ENCODE measurements around the gene MYH13.

Gene MYH13

DNA sequence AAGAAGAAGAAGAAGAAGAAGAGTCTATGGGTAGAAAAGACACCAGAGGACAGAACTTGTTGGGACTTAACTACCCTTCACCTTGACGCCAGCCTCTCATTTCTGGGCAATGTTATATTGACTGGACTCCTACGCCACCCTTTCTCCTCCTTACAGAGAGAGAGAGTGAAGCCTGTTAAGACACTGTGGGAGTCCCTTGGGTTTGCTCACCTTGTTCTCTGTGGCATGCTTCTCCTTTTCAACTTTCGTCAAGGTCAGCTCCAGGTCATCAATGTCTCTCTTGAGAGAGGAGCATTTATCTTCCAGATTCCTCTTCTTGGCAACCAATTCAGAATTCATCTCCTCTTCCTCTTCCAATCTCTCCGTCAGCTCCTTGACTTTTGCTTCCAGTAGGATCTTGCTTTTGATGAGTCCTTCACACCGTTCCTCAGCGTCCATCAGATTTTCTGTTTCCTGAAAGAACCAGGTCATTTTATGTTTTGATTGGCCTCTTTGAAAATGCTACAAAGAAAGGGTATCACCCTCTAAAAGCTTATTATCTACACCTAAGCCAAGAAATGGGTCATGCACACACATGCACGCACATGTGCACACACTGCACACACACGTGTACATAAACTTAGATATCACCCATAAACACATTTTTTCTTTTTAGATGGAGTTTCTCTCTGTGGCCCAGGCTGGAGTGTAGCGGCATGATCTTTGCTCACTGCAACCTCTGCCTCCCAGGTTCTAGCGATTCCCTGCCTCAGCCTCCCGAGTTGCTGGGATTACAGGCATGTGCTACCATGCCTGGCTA is 48.8 kb downstream of the MYH13 start:
- TF ChIP-seq, protein P1, sequence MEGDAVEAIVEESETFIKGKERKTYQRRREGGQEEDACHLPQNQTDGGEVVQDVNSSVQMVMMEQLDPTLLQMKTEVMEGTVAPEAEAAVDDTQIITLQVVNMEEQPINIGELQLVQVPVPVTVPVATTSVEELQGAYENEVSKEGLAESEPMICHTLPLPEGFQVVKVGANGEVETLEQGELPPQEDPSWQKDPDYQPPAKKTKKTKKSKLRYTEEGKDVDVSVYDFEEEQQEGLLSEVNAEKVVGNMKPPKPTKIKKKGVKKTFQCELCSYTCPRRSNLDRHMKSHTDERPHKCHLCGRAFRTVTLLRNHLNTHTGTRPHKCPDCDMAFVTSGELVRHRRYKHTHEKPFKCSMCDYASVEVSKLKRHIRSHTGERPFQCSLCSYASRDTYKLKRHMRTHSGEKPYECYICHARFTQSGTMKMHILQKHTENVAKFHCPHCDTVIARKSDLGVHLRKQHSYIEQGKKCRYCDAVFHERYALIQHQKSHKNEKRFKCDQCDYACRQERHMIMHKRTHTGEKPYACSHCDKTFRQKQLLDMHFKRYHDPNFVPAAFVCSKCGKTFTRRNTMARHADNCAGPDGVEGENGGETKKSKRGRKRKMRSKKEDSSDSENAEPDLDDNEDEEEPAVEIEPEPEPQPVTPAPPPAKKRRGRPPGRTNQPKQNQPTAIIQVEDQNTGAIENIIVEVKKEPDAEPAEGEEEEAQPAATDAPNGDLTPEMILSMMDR (IDR thresholded peaks at IDR 0.05; ENCODE audit: control insufficient read depth, extremely low read depth, insufficient read depth): no peak
- no peak overlapping the region for H3K4me3 ChIP-seq (ENCODE audit: low read depth, low read length)
- no peak for DNase-seq (ENCODE audit: low read depth)

DNA sequence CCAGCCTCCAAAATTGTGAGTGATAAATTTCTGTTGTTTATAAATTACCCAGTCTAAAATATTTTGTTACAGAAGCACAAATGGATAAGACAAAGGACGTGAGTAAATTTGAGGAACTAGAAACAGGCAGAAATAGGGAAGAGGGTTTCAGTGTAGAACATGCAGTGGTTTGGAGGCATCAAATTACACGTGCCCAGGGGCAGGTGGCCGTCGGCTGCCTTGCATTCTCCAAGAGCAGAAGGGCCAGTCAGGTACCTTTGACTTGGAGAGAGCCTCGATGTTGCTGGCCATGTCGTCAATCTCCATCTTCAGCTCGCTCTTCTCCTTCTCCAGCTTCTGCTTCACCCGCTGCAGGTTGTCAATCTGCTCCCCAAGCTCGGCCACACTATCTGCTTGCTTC is 54.3 kb downstream of the MYH13 start:
- TF ChIP-seq, protein P1 (IDR thresholded peaks at IDR 0.05; ENCODE audit: control insufficient read depth, extremely low read depth, insufficient read depth): no peak
- no peak for DNase-seq (ENCODE audit: low read depth)
- no peak overlapping the region for H3K4me3 ChIP-seq (ENCODE audit: low read depth, low read length)

DNA sequence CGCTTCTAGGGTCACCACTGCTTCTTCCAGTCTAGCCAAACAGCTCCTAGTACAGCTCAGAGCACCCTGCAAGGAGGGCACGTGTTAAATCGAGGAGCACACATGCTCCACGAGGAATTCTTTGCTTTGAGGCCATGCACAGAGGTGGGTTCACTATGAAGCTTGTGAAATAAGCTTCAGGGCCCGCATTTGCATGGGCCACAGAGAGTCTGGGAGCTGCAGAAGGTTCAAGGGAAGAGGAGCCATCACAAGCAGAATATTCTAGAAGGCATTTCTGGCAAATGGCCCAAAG is 55.3 kb downstream of the MYH13 start:
- TF ChIP-seq, protein P1 (IDR thresholded peaks at IDR 0.05; ENCODE audit: control insufficient read depth, extremely low read depth, insufficient read depth): no peak
- DNase-seq (ENCODE audit: low read depth): no peak
- no peak overlapping the region for H3K4me3 ChIP-seq (ENCODE audit: low read depth, low read length)

DNA sequence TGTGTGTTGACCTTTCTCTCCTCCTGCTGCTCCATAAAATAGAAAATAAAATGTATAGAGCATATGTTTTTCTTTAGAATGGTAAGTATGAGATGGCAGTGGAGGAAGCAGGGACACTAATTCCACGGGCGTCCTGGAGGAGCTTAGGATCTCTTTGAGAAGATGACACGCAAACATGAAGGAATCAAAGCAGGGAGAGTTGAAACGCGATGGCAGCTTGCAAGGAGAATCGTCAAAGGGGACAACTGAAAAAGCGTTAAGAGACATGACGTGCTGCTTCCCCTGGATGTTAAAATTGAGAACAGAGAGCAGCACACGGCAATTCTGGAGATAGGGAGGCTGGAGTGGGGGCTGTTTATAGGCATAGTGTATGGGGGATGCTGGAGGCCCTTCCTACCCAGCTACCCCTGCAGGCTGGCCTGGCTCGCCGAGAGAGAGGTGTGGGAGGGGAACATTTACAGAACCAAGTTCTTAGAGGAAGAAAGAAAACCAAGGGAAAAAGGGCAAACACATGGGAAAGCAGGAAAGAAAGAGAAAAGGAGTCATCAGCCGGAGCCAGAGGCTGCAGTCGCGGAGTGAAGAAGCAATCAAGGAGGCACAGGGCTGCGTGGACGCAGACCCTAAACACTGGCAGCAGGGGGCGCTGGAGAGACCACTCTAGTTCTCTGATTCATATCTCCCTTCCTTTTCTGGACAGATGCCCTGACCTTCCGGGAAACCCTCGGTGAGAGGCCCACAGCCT is 55.8 kb downstream of the MYH13 start:
- TF ChIP-seq, protein P1 (IDR thresholded peaks at IDR 0.05; ENCODE audit: control insufficient read depth, extremely low read depth, insufficient read depth): peak; percentile 72
- peak; percentile 27 for DNase-seq (ENCODE audit: low read depth)
- H3K4me3 ChIP-seq (ENCODE audit: low read depth, low read length): no peak overlapping the region

DNA sequence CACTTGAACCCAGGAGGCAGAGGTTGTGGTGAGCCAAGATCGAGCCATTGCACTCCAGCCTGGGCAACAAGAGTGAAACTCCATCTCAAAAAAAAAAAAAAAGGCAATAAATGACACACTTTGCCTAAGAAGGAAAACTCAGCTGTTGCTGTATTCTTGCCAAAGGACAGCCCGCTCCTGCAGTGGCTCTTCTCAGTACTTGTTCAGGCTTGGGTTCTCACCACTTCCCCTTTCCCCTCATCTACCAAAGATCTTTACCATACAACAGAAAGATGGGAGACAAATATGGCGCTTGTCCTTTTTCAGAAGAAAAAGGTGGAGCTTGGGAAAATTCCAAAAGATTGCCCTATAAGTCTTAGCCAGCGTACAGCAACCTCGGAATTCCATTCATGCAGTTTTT is 58.5 kb downstream of the MYH13 start:
- no peak for DNase-seq (ENCODE audit: low read depth)
- TF ChIP-seq, protein P1 (IDR thresholded peaks at IDR 0.05; ENCODE audit: control insufficient read depth, extremely low read depth, insufficient read depth): no peak

DNA sequence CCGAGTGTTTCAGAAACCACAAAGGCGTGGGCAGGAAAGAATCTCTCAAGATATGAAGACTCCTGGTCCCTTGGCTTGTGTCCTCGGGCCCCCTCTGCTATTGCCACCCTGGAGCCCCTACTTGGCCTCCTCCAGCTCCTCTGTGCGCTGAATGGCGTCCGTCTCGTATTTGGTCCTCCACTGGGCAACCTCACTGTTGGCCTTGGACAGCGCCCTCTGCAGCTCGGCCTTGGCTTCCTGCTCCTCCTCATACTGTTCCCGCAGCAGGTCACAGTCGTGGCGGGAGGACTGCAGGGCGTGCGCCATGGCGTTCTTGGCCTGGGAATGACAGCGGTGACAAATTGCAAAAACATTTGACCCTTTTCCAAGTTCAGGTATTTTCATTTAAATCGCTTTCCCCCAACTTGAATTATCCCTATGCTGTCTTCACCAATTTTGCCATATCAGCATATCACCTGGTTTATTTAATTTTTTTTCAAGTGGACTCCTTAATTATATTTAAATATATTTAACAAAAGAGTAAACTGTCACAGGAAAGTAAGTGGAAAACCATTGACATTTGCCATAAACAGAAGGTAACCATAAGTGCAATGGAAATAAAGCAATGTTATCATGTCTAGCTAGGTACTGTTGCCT is 59.7 kb downstream of the MYH13 start:
- TF ChIP-seq, protein P1 (IDR thresholded peaks at IDR 0.05; ENCODE audit: control insufficient read depth, extremely low read depth, insufficient read depth): no peak
- no peak overlapping the region for H3K4me3 ChIP-seq (ENCODE audit: low read depth, low read length)
- DNase-seq (ENCODE audit: low read depth): no peak

More for the DNA sequence above, 58.5 kb downstream of the MYH13 start:
- H3K4me3 ChIP-seq (ENCODE audit: low read depth, low read length): no peak overlapping the region
